ENCODE measurements around the gene FOXJ3. TPM values are rescaled to one million over a fixed set of nuclear protein-coding genes. Genes with fewer than 3 reads are reported as not detected.
A peak's percentile ranks its signal among the peaks of the same experiment; 100 is the strongest.

FOXJ3 gene
- total RNA-seq, 1 donor: 37.3 TPM

- H3K27me3 ChIP-seq (ENCODE audit: insufficient read depth, low read length): peaks cover 1% of the 10 kb centered on the region
- no peaks in the 10 kb centered on the region for H4K20me1 ChIP-seq (ENCODE audit: insufficient read depth, low read length)
- DNase-seq (ENCODE audit: insufficient read length, low spot score, missing footprints): peak; percentile 88
- no peaks in the 10 kb centered on the region for H3K4me1 ChIP-seq (ENCODE audit: insufficient read depth, low read length)
- no peak overlapping the region for H3K4me3 ChIP-seq (ENCODE audit: insufficient read depth, low read length)
- no peak overlapping the region for H3K27ac ChIP-seq (ENCODE audit: low read depth, low read length)
- H3K4me2 ChIP-seq (ENCODE audit: insufficient read depth, low read length): no peak overlapping the region
- peaks cover 7% of the 10 kb centered on the region for H3K9me3 ChIP-seq (ENCODE audit: low read depth, low read length)
- H3K79me2 ChIP-seq (ENCODE audit: insufficient read depth, low read length): no peaks in the 10 kb centered on the region
- H3K36me3 ChIP-seq (ENCODE audit: insufficient read depth, low read length): no peaks in the 10 kb centered on the region
- no peak overlapping the region for H2AFZ ChIP-seq (ENCODE audit: low read length)
- no peak for TF ChIP-seq CTCF (IDR thresholded peaks at IDR 0.05; ENCODE audit: extremely low read depth, low read depth, low read length)
These were observed 169.4 kb downstream of the FOXJ3 start for GRCh38 chr1:42165511-42166210.

- no peaks in the 10 kb centered on the region for H3K79me2 ChIP-seq (ENCODE audit: insufficient read depth, low read length)
- no peak for TF ChIP-seq CTCF (IDR thresholded peaks at IDR 0.05; ENCODE audit: extremely low read depth, low read depth, low read length)
- peaks cover 5% of the 10 kb centered on the region for H3K27me3 ChIP-seq (ENCODE audit: insufficient read depth, low read length)
- H4K20me1 ChIP-seq (ENCODE audit: insufficient read depth, low read length): no peaks in the 10 kb centered on the region
- no peak within 1 kb of the TSS for H3K27ac ChIP-seq (ENCODE audit: low read depth, low read length)
- H3K9me3 ChIP-seq (ENCODE audit: low read depth, low read length): peaks cover 11% of the 10 kb centered on the region
- no peak within 1 kb of the TSS for H2AFZ ChIP-seq (ENCODE audit: low read length)
- no peaks in the 10 kb centered on the region for H3K36me3 ChIP-seq (ENCODE audit: insufficient read depth, low read length)
- H3K4me2 ChIP-seq (ENCODE audit: insufficient read depth, low read length): no peak within 1 kb of the TSS
- H3K4me3 ChIP-seq (ENCODE audit: insufficient read depth, low read length): no peak within 1 kb of the TSS
- peak; percentile 26 for DNase-seq (ENCODE audit: insufficient read length, low spot score, missing footprints)
- H3K4me1 ChIP-seq (ENCODE audit: insufficient read depth, low read length): no peaks in the 10 kb centered on the region
These were observed 170.2 kb downstream of the FOXJ3 start, which contains the start of gene GUCA2A for GRCh38 chr1:42164551-42165420. Gene GUCA2A, minus strand, starts transcription at chr1:42164745. Its CDS starts 33 bp downstream, at chr1:42164712.

DNA sequence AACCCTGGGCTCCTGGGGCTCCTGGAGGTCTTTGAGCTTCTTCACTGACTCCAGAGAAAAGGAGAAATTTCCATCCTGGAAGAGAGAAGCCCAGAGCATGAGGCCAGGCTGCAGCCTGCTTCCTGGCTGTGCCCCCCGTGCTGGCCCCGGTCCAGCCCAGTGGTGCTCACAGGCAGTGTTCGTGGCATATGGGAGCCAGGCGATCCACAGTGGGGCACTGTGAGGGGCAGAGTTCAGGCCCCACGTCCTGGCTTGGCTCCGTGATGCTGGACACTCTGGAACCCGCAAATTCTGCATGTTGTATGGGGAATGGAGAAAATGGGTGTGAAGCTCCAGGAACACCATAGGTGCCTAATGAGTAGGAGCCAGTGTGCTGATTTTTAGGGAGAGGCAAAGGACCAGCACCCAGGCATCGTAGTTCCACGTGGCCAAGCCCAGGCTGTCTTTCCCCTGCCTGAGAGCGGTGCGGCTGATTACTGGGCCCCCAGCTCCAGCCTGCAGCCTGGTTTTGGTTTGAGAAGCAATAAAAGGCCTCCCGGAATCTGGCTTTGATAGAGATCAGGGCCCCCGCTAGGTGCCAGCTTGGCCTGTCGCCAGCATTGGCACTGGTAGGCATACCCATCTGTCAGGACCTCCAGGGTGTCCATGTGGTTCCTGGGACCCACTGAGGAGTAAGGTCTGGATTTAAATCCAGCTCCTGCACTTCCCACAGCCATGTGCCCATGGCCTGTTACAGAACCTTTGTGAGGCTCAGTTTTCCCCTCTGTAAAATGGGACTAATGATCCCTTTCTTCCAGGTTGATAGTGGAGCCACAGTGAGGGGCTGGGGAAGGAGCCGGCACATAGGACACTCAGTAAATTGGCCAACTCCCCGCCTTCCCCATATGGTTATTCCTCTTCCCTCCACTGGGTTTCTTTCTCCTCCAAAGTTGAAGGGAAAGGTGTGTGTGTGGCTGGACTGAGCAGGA, 171.2 kb downstream of the FOXJ3 start:
- Histone ChIP-seq H3K4me3 (ENCODE audit: insufficient read depth, low read length) (no peak overlapping the region), H3K4me2 (ENCODE audit: insufficient read depth, low read length) (no peak overlapping the region), H3K4me1 (ENCODE audit: insufficient read depth, low read length) (no peaks in the 10 kb centered on the region), H3K79me2 (ENCODE audit: insufficient read depth, low read length) (no peaks in the 10 kb centered on the region), H3K27ac (ENCODE audit: low read depth, low read length) (no peak overlapping the region), H4K20me1 (ENCODE audit: insufficient read depth, low read length) (no peaks in the 10 kb centered on the region), H3K27me3 (ENCODE audit: insufficient read depth, low read length) (peaks cover 9% of the 10 kb centered on the region), H3K9me3 (ENCODE audit: low read depth, low read length) (peaks cover 11% of the 10 kb centered on the region), H2AFZ (ENCODE audit: low read length) (no peak overlapping the region), H3K36me3 (ENCODE audit: insufficient read depth, low read length) (no peaks in the 10 kb centered on the region)
- peak; percentile 34 for DNase-seq (ENCODE audit: insufficient read length, low spot score, missing footprints)
- no peak for TF ChIP-seq CTCF (IDR thresholded peaks at IDR 0.05; ENCODE audit: extremely low read depth, low read depth, low read length)

Measured in osteoblast (primary cell).